ENCODE measurements around the gene KIF25. TPM values are rescaled to one million over a fixed set of nuclear protein-coding genes. Genes with fewer than 3 reads are reported as not detected.
A peak's percentile ranks its signal among the peaks of the same experiment; 100 is the strongest.

KIF25 gene
- total RNA-seq, 1 donor from 2014 or later = not detected

DNA sequence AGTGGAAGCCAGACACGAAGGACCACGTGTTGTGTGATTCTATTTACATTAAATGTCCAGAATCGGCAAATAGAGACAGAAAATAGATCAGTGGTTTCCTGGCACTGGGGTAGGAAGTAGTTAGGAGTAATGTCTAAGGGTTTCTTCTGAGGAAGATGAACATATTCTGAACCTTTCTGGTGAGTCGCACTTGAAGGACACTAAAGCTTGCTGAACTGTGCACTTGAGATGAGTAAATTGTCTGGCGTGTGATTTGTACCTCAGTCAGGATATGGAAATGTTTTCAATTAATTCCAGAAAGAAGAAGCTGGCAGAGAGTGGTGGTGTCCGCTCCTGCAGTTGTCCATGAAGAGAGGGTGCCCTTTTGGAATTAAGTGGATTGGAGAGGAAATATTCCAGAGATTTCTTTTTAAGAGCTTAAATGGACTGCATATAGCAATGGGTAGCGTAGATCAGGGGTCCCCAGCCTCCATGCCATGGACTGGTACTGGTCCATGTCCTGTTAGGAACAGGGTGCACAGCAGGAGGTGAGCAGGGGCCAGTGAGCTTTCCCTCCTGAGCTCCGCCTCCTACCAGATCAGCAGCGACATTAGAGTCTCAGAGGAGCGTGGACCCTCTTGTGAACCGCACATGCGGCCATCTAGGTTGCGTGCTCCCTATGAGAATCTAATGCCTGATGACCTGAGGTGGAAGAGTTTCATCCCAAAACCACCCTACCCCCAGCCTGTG, 12.4 kb upstream of the KIF25 start:
- Mint-ChIP-seq H3K27ac (ENCODE audit: unreplicated experiment) (no peak overlapping the region), H3K4me1 (ENCODE audit: unreplicated experiment) (peaks cover 17% of the 10 kb centered on the region), H3K4me3 (ENCODE audit: unreplicated experiment) (no peak overlapping the region), H3K27me3 (ENCODE audit: unreplicated experiment) (no peaks in the 10 kb centered on the region), H3K9me3 (ENCODE audit: unreplicated experiment) (no peaks in the 10 kb centered on the region), H3K36me3 (ENCODE audit: unreplicated experiment) (peaks cover 1% of the 10 kb centered on the region)
- no peak for DNase-seq (ENCODE audit: extremely low spot score, unreplicated experiment)
- TF ChIP-seq, protein P1, sequence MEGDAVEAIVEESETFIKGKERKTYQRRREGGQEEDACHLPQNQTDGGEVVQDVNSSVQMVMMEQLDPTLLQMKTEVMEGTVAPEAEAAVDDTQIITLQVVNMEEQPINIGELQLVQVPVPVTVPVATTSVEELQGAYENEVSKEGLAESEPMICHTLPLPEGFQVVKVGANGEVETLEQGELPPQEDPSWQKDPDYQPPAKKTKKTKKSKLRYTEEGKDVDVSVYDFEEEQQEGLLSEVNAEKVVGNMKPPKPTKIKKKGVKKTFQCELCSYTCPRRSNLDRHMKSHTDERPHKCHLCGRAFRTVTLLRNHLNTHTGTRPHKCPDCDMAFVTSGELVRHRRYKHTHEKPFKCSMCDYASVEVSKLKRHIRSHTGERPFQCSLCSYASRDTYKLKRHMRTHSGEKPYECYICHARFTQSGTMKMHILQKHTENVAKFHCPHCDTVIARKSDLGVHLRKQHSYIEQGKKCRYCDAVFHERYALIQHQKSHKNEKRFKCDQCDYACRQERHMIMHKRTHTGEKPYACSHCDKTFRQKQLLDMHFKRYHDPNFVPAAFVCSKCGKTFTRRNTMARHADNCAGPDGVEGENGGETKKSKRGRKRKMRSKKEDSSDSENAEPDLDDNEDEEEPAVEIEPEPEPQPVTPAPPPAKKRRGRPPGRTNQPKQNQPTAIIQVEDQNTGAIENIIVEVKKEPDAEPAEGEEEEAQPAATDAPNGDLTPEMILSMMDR (IDR thresholded peaks at IDR 0.05) = no peak

DNA sequence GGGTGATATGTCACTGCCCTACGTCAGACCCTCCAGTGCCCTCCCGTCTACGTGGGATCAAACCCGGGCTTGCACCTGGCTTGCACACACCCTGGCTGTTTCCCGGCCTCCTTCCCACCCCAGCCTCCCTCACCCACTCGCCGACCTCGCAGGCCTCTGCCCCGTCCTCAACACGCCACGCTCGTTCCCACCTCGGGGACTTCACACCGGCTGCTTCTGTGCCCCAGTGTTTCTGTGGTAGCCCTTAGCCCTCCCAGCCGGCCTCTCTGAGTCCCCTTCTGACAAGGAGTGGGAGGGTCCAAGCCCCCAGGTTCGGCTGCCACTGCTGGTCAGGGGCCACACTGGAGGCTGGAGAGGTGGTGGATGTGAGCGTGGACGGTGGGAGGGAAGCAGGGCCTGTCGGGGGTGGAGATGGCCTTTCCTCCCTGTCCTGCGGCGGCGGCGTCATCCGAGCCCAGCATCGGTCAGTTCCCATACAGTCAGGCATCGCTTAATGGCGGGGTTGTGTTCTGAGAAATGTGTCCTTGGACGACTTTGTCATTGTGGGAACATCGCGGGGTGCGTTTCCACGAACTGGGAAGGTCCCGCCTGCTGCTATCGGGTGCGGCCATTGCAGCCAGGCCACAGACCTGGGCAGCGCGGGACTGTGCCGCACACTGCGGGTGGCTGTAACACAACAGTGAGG, 11.4 kb upstream of the KIF25 start:
- H3K27ac Mint-ChIP-seq (ENCODE audit: unreplicated experiment) = no peak overlapping the region
- peak; percentile 78 for DNase-seq (ENCODE audit: extremely low spot score, unreplicated experiment)

DNA sequence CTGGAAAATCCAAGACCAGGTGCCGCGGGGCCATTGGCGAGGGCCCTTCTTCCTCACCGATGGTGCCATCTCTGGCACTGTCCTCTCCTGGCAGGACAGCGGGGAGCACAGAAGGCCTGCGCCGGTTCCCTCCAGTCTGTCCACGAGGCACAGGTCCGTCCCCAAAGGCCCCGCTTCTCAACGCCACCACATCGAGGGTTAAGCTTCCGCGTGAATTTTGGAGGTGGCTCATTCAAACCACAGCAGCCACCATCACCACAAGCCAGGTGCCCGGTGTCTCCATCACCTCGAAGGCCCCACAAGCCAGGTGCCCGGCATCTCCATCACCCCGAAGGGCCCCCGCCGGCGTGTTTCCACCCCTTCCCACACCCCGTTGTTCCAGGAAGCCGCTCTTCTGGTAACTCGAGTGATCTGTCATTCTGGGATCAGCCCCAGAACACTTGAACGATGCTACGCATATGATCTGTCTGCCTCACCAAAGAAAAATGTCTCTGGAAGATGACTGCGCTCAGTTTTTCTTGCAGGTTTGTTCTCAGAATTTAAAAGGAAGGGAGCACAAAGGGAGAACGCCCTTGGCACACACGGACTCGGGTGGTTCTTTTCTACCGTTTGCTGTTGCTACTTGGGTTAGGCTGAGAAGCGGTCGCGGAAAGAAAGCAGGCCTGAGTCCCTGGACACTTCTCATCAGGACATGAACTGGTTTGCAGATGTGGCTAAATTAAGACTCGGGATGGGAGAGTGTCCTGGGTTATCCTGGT, 9.9 kb upstream of the KIF25 start:
- Mint-ChIP-seq H3K9me3 (ENCODE audit: unreplicated experiment) (no peaks in the 10 kb centered on the region), H3K4me3 (ENCODE audit: unreplicated experiment) (no peak overlapping the region), H3K27me3 (ENCODE audit: unreplicated experiment) (no peaks in the 10 kb centered on the region), H3K36me3 (ENCODE audit: unreplicated experiment) (peaks cover 1% of the 10 kb centered on the region), H3K27ac (ENCODE audit: unreplicated experiment) (no peak overlapping the region), H3K4me1 (ENCODE audit: unreplicated experiment) (no peaks in the 10 kb centered on the region)
- TF ChIP-seq, protein P1 (IDR thresholded peaks at IDR 0.05) = no peak
- DNase-seq (ENCODE audit: extremely low spot score, unreplicated experiment) = peak; percentile 77

More for the DNA sequence above, 11.4 kb upstream of the KIF25 start:
- TF ChIP-seq, protein P1 (IDR thresholded peaks at IDR 0.05) = no peak
- Mint-ChIP-seq H3K4me1 (ENCODE audit: unreplicated experiment) (peaks cover 10% of the 10 kb centered on the region), H3K36me3 (ENCODE audit: unreplicated experiment) (peaks cover 1% of the 10 kb centered on the region), H3K4me3 (ENCODE audit: unreplicated experiment) (no peak overlapping the region), H3K27me3 (ENCODE audit: unreplicated experiment) (no peaks in the 10 kb centered on the region), H3K9me3 (ENCODE audit: unreplicated experiment) (no peaks in the 10 kb centered on the region)

DNA sequence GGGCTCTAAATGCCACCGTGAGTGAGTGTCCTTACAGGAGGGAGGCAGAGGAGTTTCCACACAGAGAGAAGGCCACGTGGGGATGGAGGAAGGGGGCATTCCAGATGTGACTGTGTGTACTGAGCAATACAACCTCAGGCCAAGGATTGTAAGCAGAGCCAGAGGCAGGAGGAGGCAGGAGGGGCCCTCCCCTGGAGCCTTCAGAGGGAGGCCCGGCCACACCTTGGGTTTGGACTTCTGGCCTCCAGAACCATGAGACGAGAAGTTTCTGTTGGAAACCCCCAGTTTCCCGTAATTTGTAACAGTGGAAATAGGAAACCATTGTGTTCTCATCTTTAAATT, 9.3 kb upstream of the KIF25 start:
- no peak for DNase-seq (ENCODE audit: extremely low spot score, unreplicated experiment)
- Mint-ChIP-seq H3K4me3 (ENCODE audit: unreplicated experiment) (no peak overlapping the region), H3K27me3 (ENCODE audit: unreplicated experiment) (no peaks in the 10 kb centered on the region), H3K9me3 (ENCODE audit: unreplicated experiment) (no peaks in the 10 kb centered on the region), H3K4me1 (ENCODE audit: unreplicated experiment) (no peaks in the 10 kb centered on the region), H3K36me3 (ENCODE audit: unreplicated experiment) (peaks cover 1% of the 10 kb centered on the region), H3K27ac (ENCODE audit: unreplicated experiment) (no peak overlapping the region)
- TF ChIP-seq, protein P1 (IDR thresholded peaks at IDR 0.05) = no peak

All from osteocyte (in vitro differentiated cells).